T47D (cell line): ENCODE measurements around the gene TPH2.
A peak's percentile ranks its signal among the peaks of the same experiment; 100 is the strongest.

Experiments used
- DNase-seq, 2 experiments: peaks; one replicate each; pipeline versions ENCODE4 v3.0.0 to v3.0.0-alpha.2; 2011 to 2012; ENCODE audit warnings: low read depth in 1 of 2, low spot score in 1 of 2
- JUND ChIP-seq: IDR thresholded peaks from 2 replicates; pipeline ENCODE4 v1.6.1; 2012; ENCODE audit warnings: low read depth
- in situ Hi-C: cut with HindIII; loops from 2 replicates; pipeline ENCODE4 v1.10.0; 2016; ENCODE audit warnings: low sequenced_read_pairs, low pct_unique_long_range_greater_than_20kb

The TPH2 gene

DNA sequence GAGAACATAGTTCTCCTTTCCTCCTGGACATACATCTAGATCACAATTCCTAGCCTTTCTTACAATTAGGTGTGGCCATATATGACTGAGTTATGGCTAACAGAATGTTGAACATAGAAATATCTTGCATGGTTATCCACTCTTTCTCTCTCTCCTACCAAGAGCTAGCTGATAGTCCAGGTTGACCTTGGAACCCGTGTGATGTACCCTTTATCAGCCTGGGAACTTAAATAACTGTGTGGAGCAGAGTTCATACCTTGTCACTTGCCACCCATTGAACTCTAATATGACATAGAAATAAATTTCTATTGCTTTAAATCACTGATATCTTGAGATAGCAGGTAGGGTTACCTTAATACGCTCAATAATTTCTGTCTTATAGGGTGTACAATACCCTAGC is 115.9 kb downstream of the TPH2 start:
- no peak for DNase-seq
- in situ Hi-C loops: no loop called here
- no peak for TF ChIP-seq JUND

DNA sequence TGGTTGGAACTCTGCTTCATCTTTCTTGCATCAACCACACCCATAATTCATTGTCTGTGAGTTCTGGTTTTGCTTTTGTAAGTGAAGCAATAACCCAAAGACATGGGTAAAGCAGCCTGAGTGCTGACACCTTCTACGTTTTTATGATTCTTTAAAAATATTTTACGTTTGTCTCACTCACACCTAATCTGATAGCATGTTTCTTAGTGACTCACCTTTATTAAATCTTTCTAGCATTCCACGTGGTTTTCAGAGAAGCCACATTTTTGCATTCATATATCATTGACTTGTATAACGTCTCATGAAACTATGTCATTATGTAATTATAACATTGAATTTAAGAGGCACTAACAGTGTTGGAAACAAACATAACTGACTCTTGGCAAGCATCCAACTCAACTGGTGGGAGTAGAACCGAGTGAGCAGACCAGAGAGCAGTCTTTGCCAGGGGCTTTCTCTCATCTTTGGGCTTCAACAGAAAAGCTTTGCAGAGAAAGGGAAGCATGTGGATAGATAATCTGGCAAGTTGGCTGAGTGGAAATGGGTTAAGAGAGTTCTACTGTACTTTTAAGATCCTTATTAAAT is 118.8 kb downstream of the TPH2 start:
- no peak for TF ChIP-seq JUND
- in situ Hi-C loops: no loop called here
- no peak for DNase-seq

DNA sequence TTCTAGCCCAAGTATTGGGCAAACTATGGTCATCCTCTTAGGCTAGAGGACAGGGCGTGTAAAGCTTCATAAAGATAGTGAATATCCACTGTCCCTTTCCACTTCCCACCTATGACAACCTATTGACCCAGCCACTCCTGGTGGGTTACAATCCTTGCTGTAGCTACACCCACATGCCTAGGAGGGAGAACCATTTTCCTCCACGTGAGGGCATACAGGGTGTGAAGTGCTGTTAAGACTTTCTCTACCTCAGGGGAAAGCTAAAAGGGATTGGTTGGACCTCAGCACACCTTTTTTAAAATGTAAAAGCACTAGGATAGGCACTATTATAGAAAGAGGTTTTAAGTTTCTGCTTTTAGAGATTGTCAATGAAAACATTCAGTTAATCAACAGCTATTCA is 124.4 kb downstream of the TPH2 start:
- DNase-seq: no peak
- in situ Hi-C loops: no loop called here
- TF ChIP-seq JUND: no peak

DNA sequence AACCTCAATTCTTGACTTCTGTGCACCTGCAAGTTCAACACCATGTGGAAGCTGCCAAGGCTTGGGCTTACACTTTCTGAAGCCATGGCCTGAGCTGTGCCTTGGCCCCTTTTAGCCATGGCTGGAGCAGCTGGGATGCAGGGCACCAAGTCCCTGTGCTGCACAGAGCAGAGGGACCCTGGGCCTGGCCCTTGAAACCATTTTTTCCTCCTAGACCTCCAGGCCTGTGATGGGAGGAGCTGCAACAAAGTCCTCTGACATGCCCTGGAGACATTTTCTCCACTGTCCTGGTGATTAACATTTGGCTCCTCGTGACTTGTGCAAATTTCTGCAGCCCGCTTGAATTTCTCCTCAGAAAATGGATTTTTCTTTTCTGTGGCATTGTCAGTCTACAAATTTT is 132.4 kb downstream of the TPH2 start:
- no peak for DNase-seq
- TF ChIP-seq JUND: no peak
- in situ Hi-C loops: no loop called here

DNA sequence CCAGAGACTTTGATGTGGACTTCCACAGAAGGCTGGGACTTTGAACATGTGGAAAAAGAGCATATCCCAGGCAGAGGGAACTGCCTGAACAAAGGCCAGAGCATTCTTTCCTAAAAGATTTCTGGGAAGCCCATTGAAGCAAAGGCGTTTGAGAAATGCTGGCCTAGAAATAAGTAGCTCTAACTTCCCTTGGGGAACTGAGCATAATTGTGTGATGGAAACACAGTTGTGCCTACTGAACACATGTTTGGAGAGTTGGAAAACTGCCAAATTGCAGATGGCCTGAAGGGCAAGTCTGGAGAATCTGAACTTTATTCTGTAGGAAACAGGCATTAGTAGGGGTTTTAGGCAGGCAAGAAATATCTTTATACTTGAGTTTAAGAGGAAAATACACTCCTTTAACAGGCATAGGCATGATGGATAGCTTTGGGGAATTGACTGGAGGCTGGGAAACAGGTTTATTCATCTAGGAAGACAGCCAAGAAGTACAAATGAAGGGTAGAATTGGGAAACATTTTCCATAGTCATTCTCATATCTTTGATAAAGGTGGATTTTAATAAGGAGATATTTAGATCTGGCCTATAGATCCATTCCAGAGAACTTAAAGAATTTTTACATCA is 134.1 kb downstream of the TPH2 start:
- DNase-seq: no peak
- in situ Hi-C loops: no loop called here

DNA sequence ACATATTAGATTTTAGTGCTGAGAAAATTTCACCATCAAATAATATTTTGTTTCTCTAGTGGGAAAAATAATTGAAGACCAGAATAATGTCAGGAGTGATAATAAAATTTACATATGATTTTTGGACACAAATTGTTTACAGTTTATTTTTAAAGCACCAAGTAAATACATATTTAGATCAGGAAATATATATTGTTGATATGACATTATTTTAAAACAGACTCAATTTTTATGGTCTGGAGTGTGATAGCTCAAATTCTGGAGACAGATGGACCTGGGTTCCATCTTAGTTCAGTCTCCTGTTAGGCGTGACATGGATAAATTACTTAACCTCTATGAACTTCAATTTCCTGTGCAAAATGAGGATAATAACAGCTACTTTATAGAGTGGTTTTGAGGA is 135.4 kb downstream of the TPH2 start:
- in situ Hi-C loops: no loop called here
- DNase-seq: no peak
- TF ChIP-seq JUND: no peak

More for the DNA sequence above, 134.1 kb downstream of the TPH2 start:
- TF ChIP-seq JUND: no peak

DNA sequence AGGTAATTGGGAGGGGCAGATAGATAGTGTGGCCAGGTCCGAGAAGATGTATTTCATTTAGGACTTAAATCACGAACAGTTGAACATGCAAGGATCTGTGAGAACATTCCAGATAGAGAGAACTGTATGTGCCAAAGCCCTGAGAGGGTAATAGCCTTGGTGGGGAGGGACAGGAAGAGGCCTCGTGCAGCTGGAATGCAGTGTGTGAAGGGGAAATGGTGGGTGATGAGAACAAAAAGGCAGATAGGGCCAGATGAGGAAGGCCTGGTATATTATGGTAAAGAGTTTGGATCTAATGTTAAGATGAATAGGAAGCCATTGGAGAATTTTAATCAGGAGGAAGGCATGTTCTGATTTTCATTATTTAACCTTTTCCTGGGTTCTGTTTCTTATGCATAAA is 136.3 kb downstream of the TPH2 start:
- in situ Hi-C loops: no loop called here
- no peak for TF ChIP-seq JUND
- no peak for DNase-seq

DNA sequence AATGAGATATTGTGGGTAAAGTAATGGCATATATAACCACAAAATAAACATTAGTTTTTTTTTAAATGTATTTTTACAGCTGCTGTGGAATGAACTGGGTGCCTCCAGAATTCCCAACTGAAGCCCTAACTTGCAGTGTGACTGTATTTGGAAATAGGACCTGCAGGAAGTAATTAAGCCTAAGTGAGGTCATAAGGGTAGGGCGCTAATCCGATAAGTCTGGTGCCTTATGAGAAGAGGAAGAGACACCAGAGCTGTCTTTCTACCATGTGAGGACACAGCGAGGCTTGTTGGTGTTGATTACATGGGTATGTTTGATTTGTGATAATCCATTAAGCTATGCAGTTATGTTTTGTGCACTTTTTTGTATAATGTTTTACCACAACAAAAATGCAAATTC is 136.8 kb downstream of the TPH2 start:
- TF ChIP-seq JUND: no peak
- in situ Hi-C loops: no loop called here
- DNase-seq: no peak

DNA sequence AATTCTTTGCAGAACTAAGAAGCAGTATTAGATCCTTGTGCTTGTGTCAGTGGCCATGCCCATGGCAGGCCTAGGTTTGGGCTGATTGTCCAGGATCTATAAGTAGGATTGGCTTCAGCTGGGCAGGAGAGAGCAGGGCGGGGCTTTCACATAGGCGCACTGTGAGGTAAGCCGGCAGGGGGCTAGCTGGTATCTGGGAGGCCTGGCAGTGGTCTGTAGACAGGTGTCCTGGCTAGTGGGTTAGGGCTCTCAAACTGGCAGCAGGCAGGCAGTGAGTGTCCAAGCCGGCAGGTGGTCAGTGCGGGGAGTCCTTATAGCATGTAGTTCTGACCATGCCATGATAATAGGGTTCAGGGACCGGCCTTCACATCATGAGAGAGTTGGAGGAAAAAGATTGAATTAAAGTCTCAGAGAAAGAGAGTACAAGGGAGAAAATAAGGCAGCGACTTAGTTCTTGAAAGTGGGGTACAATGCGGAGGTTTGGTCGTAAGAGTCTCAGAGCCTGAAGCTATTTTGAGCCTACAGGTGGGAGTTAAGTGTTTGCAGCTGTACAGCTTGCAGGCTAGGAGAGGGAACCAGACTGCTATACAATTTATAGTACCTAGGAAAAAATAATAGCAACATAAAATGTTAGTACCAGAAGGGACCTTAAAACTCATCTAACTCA is 137.4 kb downstream of the TPH2 start:
- TF ChIP-seq JUND: no peak
- no peak for DNase-seq
- in situ Hi-C loops: no loop called here

DNA sequence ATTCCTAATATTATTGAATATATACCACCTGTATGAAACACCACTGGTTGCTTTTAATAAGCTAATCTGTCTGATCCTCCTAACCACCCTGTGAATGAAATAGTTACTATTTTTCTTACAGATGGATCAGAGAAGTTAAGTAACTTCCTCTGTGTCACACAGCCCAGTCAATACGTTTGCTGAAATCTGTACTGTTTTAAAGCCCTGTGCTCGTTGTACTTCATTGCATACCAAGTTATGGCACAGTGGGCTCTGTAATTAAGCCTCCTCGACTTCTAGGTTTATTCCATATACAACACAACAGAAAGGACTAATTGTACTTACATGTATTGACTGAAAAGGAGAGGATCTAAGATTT is 137.9 kb downstream of the TPH2 start:
- no peak for TF ChIP-seq JUND
- in situ Hi-C loops: no loop called here
- DNase-seq: no peak

DNA sequence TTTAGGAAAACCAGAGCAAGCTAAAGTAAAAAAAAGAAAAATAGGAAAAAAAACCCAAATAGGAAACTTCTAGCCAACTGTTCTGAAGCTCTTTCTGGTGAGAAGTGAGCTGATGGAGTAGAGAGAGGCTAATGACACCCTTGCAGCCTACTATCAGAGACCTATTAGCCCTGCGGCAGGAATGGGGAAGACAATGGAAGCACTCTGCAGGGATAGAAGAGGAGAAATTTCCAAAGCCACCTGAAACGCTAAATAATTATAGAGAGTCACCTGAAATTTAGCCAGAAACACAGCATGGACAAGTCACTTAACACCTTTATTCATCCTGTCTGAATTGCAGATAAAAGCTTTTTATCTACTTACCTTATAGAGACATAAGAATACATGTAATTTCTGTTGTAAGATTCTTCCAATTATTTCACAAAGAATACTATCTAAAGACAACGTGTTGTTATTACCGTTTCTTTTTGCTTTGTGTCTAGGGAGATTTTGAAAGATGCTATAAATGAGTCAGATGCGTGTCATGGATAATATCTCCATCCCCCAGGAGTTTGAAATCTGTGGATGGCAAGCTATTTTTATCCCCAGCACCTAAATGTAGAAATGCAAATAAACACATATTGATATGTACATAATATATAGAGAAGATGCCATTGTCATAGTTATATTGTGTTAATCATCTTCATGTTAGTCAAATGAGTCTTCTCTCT is 138.6 kb downstream of the TPH2 start:
- no peak for TF ChIP-seq JUND
- no peak for DNase-seq
- in situ Hi-C loops: no loop called here

DNA sequence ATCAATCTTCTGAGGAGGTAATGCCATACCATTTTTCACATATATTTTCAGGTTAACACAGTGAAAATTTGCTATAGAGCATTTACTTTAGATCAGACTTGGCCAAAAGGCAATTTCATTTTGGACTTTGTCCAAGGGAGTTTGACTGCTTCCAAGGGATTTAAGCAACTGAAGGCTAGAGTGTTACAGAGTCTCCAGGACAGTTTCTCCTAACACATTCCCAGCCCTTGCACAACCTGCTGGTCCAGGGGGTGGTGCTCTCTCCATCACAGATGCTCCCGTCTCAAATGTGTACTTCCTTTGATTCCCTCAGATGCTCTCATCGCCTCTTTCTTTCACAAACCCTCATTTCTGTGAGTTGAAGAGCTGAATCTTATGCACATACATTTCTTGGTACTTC is 143.1 kb downstream of the TPH2 start:
- no peak for TF ChIP-seq JUND
- DNase-seq: peak in 1 of 2 experiments; percentile 16
- in situ Hi-C loops: no loop called here
